HG03342 (cell line): ENCODE data around the gene CHST1.

Experiments used
- ATAC-seq: cut with Tn5 transposase; IDR thresholded peaks from one replicate; pipeline ENCODE4 v1.9.1; 2021; ENCODE audit warnings: mild to moderate bottlenecking, moderate library complexity; ENCODE audit not compliant: unreplicated experiment

The CHST1 gene

GRCh38 chr11:45646275-45646927, 19.0 kb downstream of the CHST1 start:
- peak; percentile 74 for ATAC-seq

- ATAC-seq: no peak
These were observed 20.2 kb downstream of the CHST1 start for GRCh38 chr11:45644981-45645889.

- ATAC-seq: no peak
These were observed 21.7 kb downstream of the CHST1 start for GRCh38 chr11:45643598-45644260.

- ATAC-seq: no peak
These were observed 23.5 kb downstream of the CHST1 start for GRCh38 chr11:45641961-45642360.

GRCh38 chr11:45638051-45638450, 27.4 kb downstream of the CHST1 start:
- no peak for ATAC-seq

GRCh38 chr11:45635907-45636306, 29.5 kb downstream of the CHST1 start:
- no peak for ATAC-seq

GRCh38 chr11:45625611-45626010, 39.8 kb downstream of the CHST1 start:
- no peak for ATAC-seq

GRCh38 chr11:45624095-45624494, 41.3 kb downstream of the CHST1 start:
- ATAC-seq: no peak

- no peak for ATAC-seq
These were observed 42.6 kb downstream of the CHST1 start for GRCh38 chr11:45622861-45623260.

- no peak for ATAC-seq
These were observed 43.1 kb downstream of the CHST1 start for GRCh38 chr11:45622283-45622682.

GRCh38 chr11:45621588-45621987, 43.8 kb downstream of the CHST1 start:
- no peak for ATAC-seq

GRCh38 chr11:45620243-45620642, 45.2 kb downstream of the CHST1 start:
- ATAC-seq: no peak

GRCh38 chr11:45618897-45619296, 46.5 kb downstream of the CHST1 start:
- ATAC-seq: no peak

GRCh38 chr11:45617871-45618601, 47.4 kb downstream of the CHST1 start:
- ATAC-seq: no peak

GRCh38 chr11:45616802-45617549, 48.4 kb downstream of the CHST1 start:
- no peak for ATAC-seq

GRCh38 chr11:45615182-45615792, 50.1 kb downstream of the CHST1 start:
- no peak for ATAC-seq

GRCh38 chr11:45614196-45614828, 51.1 kb downstream of the CHST1 start:
- no peak for ATAC-seq

- ATAC-seq: no peak
These were observed 54.8 kb downstream of the CHST1 start for GRCh38 chr11:45610627-45611026.

- no peak for ATAC-seq
These were observed 55.5 kb downstream of the CHST1 start for GRCh38 chr11:45609902-45610301.
